Cardiac muscle cell (in vitro differentiated cells and primary cell): ENCODE results near the gene ZFAND3. TPM values are rescaled to one million over a fixed set of nuclear protein-coding genes. Genes with fewer than 3 reads are reported as not detected.

Source experiments
- DNase-seq, 2 donors: peaks; one replicate each; pipeline versions ENCODE4 v3.0.0 to v3.0.0-alpha.2; 2010 to 2017; ENCODE audit warnings: low read depth in 1 of 2, low spot score in 1 of 2
- H3K27ac ChIP-seq: fragments of 200-600 bp; sonication (generic); 2 replicates; pipeline ENCODE4 v1.5.1; 2016
- H3K27me3 ChIP-seq: fragments of 200-600 bp; sonication (generic); 2 replicates; pipeline ENCODE4 v1.6.0; 2016; ENCODE audit warnings: control low read depth
- H3K36me3 ChIP-seq: fragments of 200-600 bp; sonication (generic); 2 replicates; pipeline ENCODE4 v1.5.1; 2016; ENCODE audit warnings: control low read depth
- H3K4me1 ChIP-seq: fragments of 200-600 bp; sonication (generic); 2 replicates; pipeline ENCODE4 v1.8.1; 2017; ENCODE audit warnings: low read depth, mild to moderate bottlenecking, mixed run types
- H3K4me3 ChIP-seq: fragments of 200-600 bp; sonication (generic); 2 replicates; pipeline ENCODE4 v1.5.1; 2016; ENCODE audit warnings: mild to moderate bottlenecking
- H3K9me3 ChIP-seq: fragments of 200-600 bp; sonication (generic); 2 replicates; pipeline ENCODE4 v1.5.1; 2017; ENCODE audit warnings: low read depth, mild to moderate bottlenecking, control low read depth
- polyA plus RNA-seq: library from polyadenylated mRNA; unstranded; fragments of >200 nt; fragmentation: Nextera tagmentation; extraction: Ambion mirVana; gene quantifications from 2 replicates; pipeline ENCODE4 v1.2.1, GENCODE V29; 2016
- total RNA-seq: library from RNA; depleted of rRNA; stranded (reverse); fragments of >200 nt; gene quantifications from 2 replicates; pipeline ENCODE4 v1.2.3, GENCODE V29; 2016
- TF ChIP-seq, protein P1 (sequence below): IDR thresholded peaks from 2 replicates; pipeline ENCODE4 v1.5.1; 2012; ENCODE audit warnings: low read depth, mild to moderate bottlenecking, low read length

ZFAND3 gene
- total and polyA plus RNA-seq, 2 experiments from 2014 or later, result 49.9 to 68.0 TPM

DNA sequence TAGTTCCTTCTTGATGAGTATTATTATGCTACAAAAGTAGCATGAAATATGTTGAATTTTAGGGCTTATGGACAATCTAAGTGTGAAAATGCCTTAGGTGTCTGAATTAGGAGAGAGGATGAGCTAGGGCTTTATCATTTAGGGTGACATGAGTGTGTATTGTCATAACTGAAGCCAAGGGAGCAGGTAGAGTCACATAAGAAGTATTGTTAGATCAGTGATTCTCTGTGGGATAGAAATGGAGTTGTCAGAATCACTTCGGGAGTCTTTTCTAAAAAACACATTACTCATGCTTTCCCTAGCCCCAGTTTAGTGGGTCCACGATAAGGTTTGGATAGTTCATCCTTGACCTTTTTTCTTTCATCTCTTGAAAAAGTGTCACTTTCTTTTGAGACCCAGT, 16.4 kb downstream of the ZFAND3 start:
- TF ChIP-seq, protein P1, sequence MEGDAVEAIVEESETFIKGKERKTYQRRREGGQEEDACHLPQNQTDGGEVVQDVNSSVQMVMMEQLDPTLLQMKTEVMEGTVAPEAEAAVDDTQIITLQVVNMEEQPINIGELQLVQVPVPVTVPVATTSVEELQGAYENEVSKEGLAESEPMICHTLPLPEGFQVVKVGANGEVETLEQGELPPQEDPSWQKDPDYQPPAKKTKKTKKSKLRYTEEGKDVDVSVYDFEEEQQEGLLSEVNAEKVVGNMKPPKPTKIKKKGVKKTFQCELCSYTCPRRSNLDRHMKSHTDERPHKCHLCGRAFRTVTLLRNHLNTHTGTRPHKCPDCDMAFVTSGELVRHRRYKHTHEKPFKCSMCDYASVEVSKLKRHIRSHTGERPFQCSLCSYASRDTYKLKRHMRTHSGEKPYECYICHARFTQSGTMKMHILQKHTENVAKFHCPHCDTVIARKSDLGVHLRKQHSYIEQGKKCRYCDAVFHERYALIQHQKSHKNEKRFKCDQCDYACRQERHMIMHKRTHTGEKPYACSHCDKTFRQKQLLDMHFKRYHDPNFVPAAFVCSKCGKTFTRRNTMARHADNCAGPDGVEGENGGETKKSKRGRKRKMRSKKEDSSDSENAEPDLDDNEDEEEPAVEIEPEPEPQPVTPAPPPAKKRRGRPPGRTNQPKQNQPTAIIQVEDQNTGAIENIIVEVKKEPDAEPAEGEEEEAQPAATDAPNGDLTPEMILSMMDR, result no peak
- no peak for DNase-seq

DNA sequence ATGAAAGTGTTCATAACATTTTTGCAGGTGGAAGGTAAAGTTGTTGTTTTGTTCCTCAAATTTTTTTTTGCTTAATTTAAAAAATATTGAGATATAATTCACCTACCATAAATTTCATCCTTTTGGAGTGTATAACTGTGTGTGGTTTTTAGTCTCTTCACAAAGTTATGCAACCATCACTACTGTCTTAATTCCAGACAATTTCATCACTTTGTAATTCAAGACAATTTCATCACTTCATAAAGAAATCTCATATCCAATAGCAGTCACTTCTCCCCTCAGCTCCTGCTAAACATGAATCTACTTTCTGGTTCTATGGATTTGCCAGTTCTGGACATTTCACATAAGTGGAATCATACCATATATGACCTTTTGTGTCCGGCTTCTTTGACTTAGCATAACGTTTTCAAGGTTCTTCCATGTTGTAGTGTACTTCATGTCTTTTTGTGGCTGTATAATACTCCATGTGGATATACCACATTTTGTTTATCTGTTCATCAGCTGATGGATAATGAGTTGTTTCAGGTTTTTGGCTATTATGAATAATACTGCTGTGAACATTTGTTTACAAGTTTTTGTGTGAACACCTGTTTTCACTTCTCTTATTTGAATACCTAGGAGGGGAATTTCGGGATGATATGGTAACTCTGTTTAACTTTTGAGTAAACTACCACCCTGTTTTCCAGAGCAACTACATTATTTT, 18.8 kb downstream of the ZFAND3 start:
- Histone ChIP-seq H3K4me1 (no peaks in the 10 kb centered on the region), H3K9me3 (no peaks in the 10 kb centered on the region), H3K27me3 (no peaks in the 10 kb centered on the region), H3K4me3 (no peak overlapping the region), H3K36me3 (no peaks in the 10 kb centered on the region), H3K27ac (no peak overlapping the region)
- TF ChIP-seq, protein P1, result no peak
- peak in 1 of 2 donors; percentile 51 for DNase-seq

More for the DNA sequence above, 16.4 kb downstream of the ZFAND3 start:
- no peak overlapping the region for H3K4me3 ChIP-seq
- H3K27me3 ChIP-seq, result no peaks in the 10 kb centered on the region
- H3K4me1 ChIP-seq, result peaks cover under 1% of the 10 kb centered on the region
- no peaks in the 10 kb centered on the region for H3K9me3 ChIP-seq
- H3K36me3 ChIP-seq, result no peaks in the 10 kb centered on the region
- no peak overlapping the region for H3K27ac ChIP-seq

DNA sequence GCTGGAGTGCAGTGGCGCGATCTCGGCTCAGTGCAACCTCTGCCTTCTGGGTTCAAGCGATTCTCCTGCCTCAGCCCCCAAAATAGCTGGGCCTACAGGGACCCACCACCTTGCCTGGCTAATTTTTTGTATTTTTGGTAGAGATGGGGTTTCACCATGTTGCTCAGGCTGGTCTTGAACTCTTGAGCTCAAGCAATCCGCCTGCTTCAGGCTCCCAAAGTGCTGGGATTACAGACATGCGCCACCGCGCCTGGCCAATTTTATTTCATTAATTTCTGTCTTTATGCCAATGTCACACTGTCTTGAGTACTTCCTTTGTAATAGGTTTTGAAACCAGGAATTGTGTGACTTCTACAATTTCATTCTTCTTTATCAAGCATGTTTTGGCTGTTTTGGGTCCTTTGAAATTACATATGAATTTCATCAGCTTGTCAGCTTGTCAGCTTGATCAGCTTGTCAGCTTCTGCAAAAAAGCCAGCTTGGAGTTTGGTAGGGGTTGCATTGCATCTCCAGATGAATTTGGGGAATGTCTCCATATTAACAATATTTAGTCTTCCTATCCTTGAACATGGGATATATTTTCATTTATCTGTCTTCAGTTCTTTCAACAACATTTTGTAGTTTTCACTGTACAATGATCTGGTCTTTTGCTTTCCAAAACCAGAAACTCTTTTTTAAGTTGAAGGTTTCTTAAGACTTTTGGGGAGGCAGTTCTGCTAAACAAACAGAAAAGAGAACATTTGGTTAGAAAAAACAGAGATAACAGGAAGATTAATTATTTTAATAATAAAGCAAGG, 20.8 kb downstream of the ZFAND3 start:
- Histone ChIP-seq H3K27me3 (no peaks in the 10 kb centered on the region), H3K4me1 (no peaks in the 10 kb centered on the region), H3K36me3 (no peaks in the 10 kb centered on the region), H3K9me3 (no peaks in the 10 kb centered on the region), H3K27ac (peak overlapping the region; percentile 4), H3K4me3 (no peak overlapping the region)
- no peak for DNase-seq
- TF ChIP-seq, protein P1, result no peak

DNA sequence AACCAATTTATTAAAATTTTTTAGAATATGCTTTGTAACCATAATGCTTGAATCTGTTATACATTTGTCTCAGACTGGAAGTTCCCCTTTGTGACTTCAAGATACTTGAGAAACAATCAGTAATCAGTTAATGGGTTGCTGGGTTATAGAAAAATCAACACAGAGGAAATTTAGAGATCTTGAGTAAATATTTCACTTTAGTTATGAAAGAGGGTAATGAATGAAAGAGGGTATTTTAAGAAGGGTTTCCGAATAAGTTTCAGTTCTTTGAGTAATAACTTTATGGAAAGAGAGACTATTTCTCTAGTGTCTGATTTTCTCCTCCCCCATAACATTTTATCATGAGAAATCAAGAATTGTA, 21.4 kb downstream of the ZFAND3 start:
- no peak for DNase-seq
- H3K36me3 ChIP-seq, result no peaks in the 10 kb centered on the region
- no peaks in the 10 kb centered on the region for H3K9me3 ChIP-seq
- no peaks in the 10 kb centered on the region for H3K27me3 ChIP-seq
- TF ChIP-seq, protein P1, result no peak
- H3K4me1 ChIP-seq, result no peaks in the 10 kb centered on the region
- no peak overlapping the region for H3K4me3 ChIP-seq
- H3K27ac ChIP-seq, result no peak overlapping the region

- Histone ChIP-seq H3K36me3 (no peaks in the 10 kb centered on the region), H3K27ac (no peak overlapping the region), H3K27me3 (no peaks in the 10 kb centered on the region), H3K4me3 (no peak overlapping the region), H3K4me1 (peaks cover 8% of the 10 kb centered on the region), H3K9me3 (no peaks in the 10 kb centered on the region)
- TF ChIP-seq, protein P1, result no peak
- no peak for DNase-seq
Observed at GRCh38 chr6:37845026-37845911, 25.7 kb downstream of the ZFAND3 start.
